SK-N-SH (cell line): ENCODE measurements around the gene OPA3. TPM values are rescaled to one million over a fixed set of nuclear protein-coding genes. Genes with fewer than 3 reads are reported as not detected.

Experiments used
- CTCF ChIA-PET: fragments of 300-600, 350-600 bp; formaldehyde crosslinking; extraction: SDS; loops from one replicate; lab custom pipeline; 2021; lab: Yijun Ruan, JAX
- POLR2A ChIA-PET: fragments of 350-600 bp; sonication (Branson Sonifier 250); formaldehyde crosslinking; extraction: SDS; loops from one replicate; lab custom pipeline; 2020; ENCODE audit warnings: antibody characterized with exemption, inconsistent platforms; lab: Yijun Ruan, JAX
- DNase-seq: peaks from one replicate; pipeline ENCODE4 v3.0.0; 2012
- H2AFZ ChIP-seq: fragments of 200-600 bp; sonication (generic); 2 replicates; pipeline ENCODE4 v1.8.1; 2016; ENCODE audit warnings: antibody characterized with exemption, mild to moderate bottlenecking, low read depth
- H3F3A ChIP-seq: fragments of 200-600 bp; sonication (generic); replicated peaks from 2 replicates; pipeline ENCODE3; 2016; ENCODE audit warnings: antibody characterized with exemption, mild to moderate bottlenecking; ENCODE audit not compliant: insufficient read depth
- H3K27ac ChIP-seq, 2 experiments: fragments of 200-500 bp in 1 of 2; fragments of 200-600 bp in 1 of 2; sonication (Bioruptor generic) in 1 of 2; sonication (generic), shearing (Covaris generic) in 1 of 2; 2 replicates each; pipeline versions ENCODE4 v1.5.1 to v1.6.1; 2014 to 2016; ENCODE audit warnings: low read depth in 2 of 2, inconsistent platforms in 1 of 2, low read length in 1 of 2, mild to moderate bottlenecking in 1 of 2, mixed read lengths in 1 of 2
- H3K27me3 ChIP-seq: fragments of 200-600 bp; sonication (generic), shearing (Covaris generic); 2 replicates; pipeline ENCODE4 v1.6.1; 2016; ENCODE audit warnings: mixed run types; ENCODE audit not compliant: insufficient read depth
- H3K36me3 ChIP-seq, 2 experiments: fragments of 200-500 bp in 1 of 2; fragments of 200-600 bp in 1 of 2; sonication (Bioruptor generic) in 1 of 2; sonication (generic) in 1 of 2; replicated peaks in 1 of 2; 2 replicates each; pipeline versions ENCODE3 to v1.5.1; 2014 to 2016; ENCODE audit warnings: low read length in 1 of 2, mild to moderate bottlenecking in 1 of 2; ENCODE audit not compliant: insufficient read depth in 2 of 2, control insufficient read depth in 1 of 2
- H3K4me1 ChIP-seq, 2 experiments: fragments of 200-500 bp in 1 of 2; fragments of 200-600 bp in 1 of 2; sonication (Bioruptor generic) in 1 of 2; sonication (generic), shearing (Covaris generic) in 1 of 2; 2 replicates each; pipeline versions ENCODE4 v1.5.1 to v1.6.1; 2014 to 2016; ENCODE audit warnings: low read depth in 1 of 2, low read length in 1 of 2, mixed run types in 1 of 2; ENCODE audit not compliant: insufficient read depth in 2 of 2, control insufficient read depth in 1 of 2
- H3K4me2 ChIP-seq: fragments of 200-600 bp; sonication (generic), shearing (Covaris generic); 2 replicates; pipeline ENCODE4 v1.6.1; 2017; ENCODE audit warnings: mixed run types
- H3K4me3 ChIP-seq, 2 experiments: fragments of 200-500 bp in 1 of 2; fragments of 200-600 bp in 1 of 2; sonication (Bioruptor generic) in 1 of 2; sonication (generic), shearing (Covaris generic) in 1 of 2; 2 replicates each; pipeline versions ENCODE4 v1.5.1 to v1.8.1; 2014 to 2016; ENCODE audit warnings: low read depth in 2 of 2, inconsistent platforms in 1 of 2, low read length in 1 of 2, mild to moderate bottlenecking in 1 of 2, mixed read lengths in 1 of 2, moderate library complexity in 1 of 2
- H3K79me2 ChIP-seq: fragments of 200-600 bp; sonication (generic); 2 replicates; pipeline ENCODE4 v1.8.1; 2017; ENCODE audit warnings: mild to moderate bottlenecking; ENCODE audit not compliant: insufficient read depth
- H3K9ac ChIP-seq: fragments of 200-600 bp; sonication (generic); 2 replicates; pipeline ENCODE4 v1.6.1; 2017; ENCODE audit warnings: mixed run types
- H3K9me2 ChIP-seq: fragments of 200-600 bp; sonication (generic); 2 replicates; pipeline ENCODE4 v1.6.1; 2017; ENCODE audit warnings: mixed run types
- H3K9me3 ChIP-seq: fragments of 200-600 bp; sonication (generic); 2 replicates; pipeline ENCODE4 v1.6.1; 2017; ENCODE audit warnings: mixed run types, mild to moderate bottlenecking, moderate library complexity
- H4K20me1 ChIP-seq: fragments of 200-600 bp; sonication (generic); 2 replicates; pipeline ENCODE4 v1.6.1; 2017; ENCODE audit warnings: mild to moderate bottlenecking, mixed run types; ENCODE audit not compliant: insufficient read depth
- CHD2 ChIP-seq: fragments of 150-350 bp; IDR thresholded peaks from 2 replicates; pipeline ENCODE4 v1.6.1; 2018; ENCODE audit warnings: low read length; ENCODE audit not compliant: partially characterized antibody
- CTCF ChIP-seq: fragments of 200-600 bp; sonication (generic); IDR thresholded peaks from 2 replicates; pipeline ENCODE4 v1.6.1; 2017; ENCODE audit warnings: antibody characterized with exemption, mild to moderate bottlenecking, moderate library complexity
- EP300 ChIP-seq, 2 experiments: IDR thresholded peaks; 2 replicates each; pipeline versions ENCODE4 v1.4.0 to v1.6.1; 2012; ENCODE audit warnings: borderline replicate concordance in 1 of 2, low read depth in 1 of 2, low read length in 1 of 2
- IRF3 ChIP-seq: fragments of 150-350 bp; IDR thresholded peaks from 2 replicates; pipeline ENCODE4 v1.6.1; 2016; ENCODE audit warnings: mild to moderate bottlenecking, low read depth, low read length
- MEF2A ChIP-seq: IDR thresholded peaks from 2 replicates; pipeline ENCODE4 v1.4.0; 2012; ENCODE audit warnings: low read depth, borderline replicate concordance
- MXI1 ChIP-seq: IDR thresholded peaks from 2 replicates; pipeline ENCODE4 v1.6.1; 2012; ENCODE audit warnings: mild to moderate bottlenecking, low read depth, low read length, improper control_type of control experiment
- NFIC ChIP-seq: IDR thresholded peaks from 2 replicates; pipeline ENCODE4 v1.4.0; 2012; ENCODE audit warnings: borderline replicate concordance
- RAD21 ChIP-seq: IDR thresholded peaks from 2 replicates; pipeline ENCODE4 v1.6.1; 2012; ENCODE audit warnings: mild to moderate bottlenecking, low read length
- RFX5 ChIP-seq: IDR thresholded peaks from 2 replicates; pipeline ENCODE4 v1.6.1; 2012; ENCODE audit warnings: mild to moderate bottlenecking, improper control_type of control experiment, low read length
- SIN3A ChIP-seq: IDR thresholded peaks from 2 replicates; pipeline ENCODE4 v1.6.1; 2012; ENCODE audit warnings: low read depth, mild to moderate bottlenecking, low read length, moderate library complexity, borderline replicate concordance
- TAF1 ChIP-seq: IDR thresholded peaks from 2 replicates; pipeline ENCODE4 v1.6.1; 2012; ENCODE audit warnings: low read depth, mild to moderate bottlenecking, low read length, moderate library complexity, borderline replicate concordance
- TCF12 ChIP-seq: IDR thresholded peaks from 2 replicates; pipeline ENCODE4 v1.4.0; 2012
- TEAD4 ChIP-seq: IDR thresholded peaks from 2 replicates; pipeline ENCODE4 v1.4.0; 2012; ENCODE audit warnings: mild to moderate bottlenecking, borderline replicate concordance; ENCODE audit not compliant: insufficient read depth
- WGBS: methylation state at CpG from one replicate; pipeline ENCODE4 v1.1.6; 2017; ENCODE audit warnings: low lambda C conversion rate; 5-methylcytosine and 5-hydroxymethylcytosine counted together
- polyA plus RNA-seq, 3 experiments: library from polyadenylated mRNA; depleted of rRNA; stranded (reverse); fragments of >200 nt; gene quantifications; 2 replicates each; pipeline ENCODE4 v1.2.3, GENCODE V29; 2012
- TF ChIP-seq, protein P1 (sequence below): fragments of 150-350 bp; IDR thresholded peaks from 2 replicates; pipeline ENCODE4 v1.6.1; 2017; ENCODE audit warnings: antibody characterized with exemption, low read length, low read depth, borderline replicate concordance
- TF ChIP-seq, protein P2 (sequence below): IDR thresholded peaks from 2 replicates; pipeline ENCODE4 v1.4.0; 2012; ENCODE audit warnings: low read depth

The OPA3 gene
- polyA plus RNA-seq, 1 of the 3 experiments (the other 2 are of a cell fraction), result 10.0 TPM

- Histone ChIP-seq H3K4me2 (no peak overlapping the region), H3K9me3 (no peaks in the 10 kb centered on the region), H3K4me3 (no peak overlapping the region), H3K36me3 (peaks cover 27 to 41% of the 10 kb centered on the region in 2 experiments), H3K27ac (no peak overlapping the region), H3K4me1 (no peaks in the 10 kb centered on the region; a peak in 1 of 4 replicates), H3K9me2 (no peaks in the 10 kb centered on the region), H4K20me1 (peaks cover 20% of the 10 kb centered on the region; the same call in 1 of the 2 replicates), H3K79me2 (peaks cover 7% of the 10 kb centered on the region; the same call in 1 of the 2 replicates), H2AFZ (no peak overlapping the region), H3K27me3 (no peaks in the 10 kb centered on the region), H3K9ac (no peak overlapping the region), H3F3A (peaks cover 34% of the 10 kb centered on the region)
- DNase-seq, result no peak
- ChIA-PET POLR2A (no interaction called here), CTCF (interaction anchor here (0.6 to 1.1 kb wide), 8 partner anchors 9 to 1495 kb away, joined by 3 to 4 read pairs (median 3); partner anchors contain the start of gene NPAS1)
- no peak for TF ChIP-seq NFIC
- no peak for TF ChIP-seq RAD21
- TF ChIP-seq TEAD4, result no peak
- TF ChIP-seq CTCF, result no peak
- TF ChIP-seq EP300 (IDR thresholded peaks at IDR 0.05; ENCODE audit: borderline replicate concordance in 1 of 2, low read depth in 1 of 2, low read length in 1 of 2), result no peak
- no peak for TF ChIP-seq TCF12
- TF ChIP-seq MEF2A, result no peak
- TF ChIP-seq MXI1, result no peak
- TF ChIP-seq IRF3, result no peak
- no peak for TF ChIP-seq SIN3A
- no peak for TF ChIP-seq CHD2
- TF ChIP-seq, protein P1, sequence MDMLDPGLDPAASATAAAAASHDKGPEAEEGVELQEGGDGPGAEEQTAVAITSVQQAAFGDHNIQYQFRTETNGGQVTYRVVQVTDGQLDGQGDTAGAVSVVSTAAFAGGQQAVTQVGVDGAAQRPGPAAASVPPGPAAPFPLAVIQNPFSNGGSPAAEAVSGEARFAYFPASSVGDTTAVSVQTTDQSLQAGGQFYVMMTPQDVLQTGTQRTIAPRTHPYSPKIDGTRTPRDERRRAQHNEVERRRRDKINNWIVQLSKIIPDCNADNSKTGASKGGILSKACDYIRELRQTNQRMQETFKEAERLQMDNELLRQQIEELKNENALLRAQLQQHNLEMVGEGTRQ, result no peak
- TF ChIP-seq TAF1, result no peak
- TF ChIP-seq RFX5, result no peak
- TF ChIP-seq, protein P2, sequence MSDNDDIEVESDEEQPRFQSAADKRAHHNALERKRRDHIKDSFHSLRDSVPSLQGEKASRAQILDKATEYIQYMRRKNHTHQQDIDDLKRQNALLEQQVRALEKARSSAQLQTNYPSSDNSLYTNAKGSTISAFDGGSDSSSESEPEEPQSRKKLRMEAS, result no peak
- WGBS, result 95% methylated on average over 14 of the region's 15 CpGs
Observed at GRCh38 chr19:45524575-45525129, 60.0 kb downstream of the OPA3 start.
